Airway epithelial cell (primary cell): ENCODE results near the gene MTFR1L. TPM values are rescaled to one million over a fixed set of nuclear protein-coding genes. Genes with fewer than 3 reads are reported as not detected.

ENCODE experiments used
- total RNA-seq: library from RNA; depleted of rRNA; stranded (reverse); fragments of >200 nt; gene quantifications from 2 replicates; pipeline ENCODE4 v1.2.3, GENCODE V29; 2015

The MTFR1L gene
- 29.8 and 31.7 TPM in 2 replicates for total RNA-seq

DNA sequence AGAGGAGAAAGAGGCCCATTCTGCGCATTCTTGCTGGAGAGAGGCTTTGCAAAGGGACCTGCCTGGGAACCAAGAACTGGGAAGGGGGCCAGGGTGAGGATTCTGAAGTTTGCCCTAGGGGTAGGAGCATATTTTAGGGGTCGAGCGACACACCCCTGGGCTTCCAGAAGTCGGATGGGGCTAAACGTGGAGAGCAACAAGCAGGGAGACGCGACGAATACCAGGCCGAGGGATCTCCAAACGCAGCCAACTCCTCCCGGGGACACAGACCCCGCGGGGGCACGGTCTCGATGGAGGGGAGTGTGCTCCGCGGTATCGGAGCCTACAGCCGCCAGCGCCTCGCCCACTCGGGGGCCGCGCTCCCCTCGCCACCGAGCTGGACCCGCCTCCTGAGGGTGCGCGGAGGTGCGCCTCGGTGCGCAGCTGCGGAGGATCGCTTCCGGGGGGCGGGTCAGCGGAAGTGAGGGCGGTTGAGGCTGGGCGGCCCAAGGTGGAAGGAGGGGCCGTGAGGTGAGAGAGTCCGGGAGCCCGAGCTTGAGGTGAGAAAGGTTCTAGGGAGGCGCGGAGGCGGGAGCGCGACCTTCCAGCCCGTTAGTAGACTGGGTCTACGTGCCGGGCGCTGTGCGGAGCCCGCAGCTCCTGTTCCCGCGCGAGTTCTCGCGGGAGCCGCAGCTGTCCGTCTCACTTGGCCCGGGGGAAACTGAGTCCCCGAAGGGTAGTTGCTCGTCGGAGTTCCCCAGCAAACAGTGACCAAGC is at the start of gene MTFR1L:
MTFR1L (plus strand) TSS at position 464 of the 756 bp plus-strand sequence. CDS start 3,151 bp downstream, outside the sequence.

GRCh38 chr1:25799935-25800702 is 19.6 kb upstream of the MTFR1L start, which contains the start of gene SELENON:
TSS of gene SELENON (plus strand) at chr1:25800193. CDS start at chr1:25800231, 38 bp downstream.

DNA sequence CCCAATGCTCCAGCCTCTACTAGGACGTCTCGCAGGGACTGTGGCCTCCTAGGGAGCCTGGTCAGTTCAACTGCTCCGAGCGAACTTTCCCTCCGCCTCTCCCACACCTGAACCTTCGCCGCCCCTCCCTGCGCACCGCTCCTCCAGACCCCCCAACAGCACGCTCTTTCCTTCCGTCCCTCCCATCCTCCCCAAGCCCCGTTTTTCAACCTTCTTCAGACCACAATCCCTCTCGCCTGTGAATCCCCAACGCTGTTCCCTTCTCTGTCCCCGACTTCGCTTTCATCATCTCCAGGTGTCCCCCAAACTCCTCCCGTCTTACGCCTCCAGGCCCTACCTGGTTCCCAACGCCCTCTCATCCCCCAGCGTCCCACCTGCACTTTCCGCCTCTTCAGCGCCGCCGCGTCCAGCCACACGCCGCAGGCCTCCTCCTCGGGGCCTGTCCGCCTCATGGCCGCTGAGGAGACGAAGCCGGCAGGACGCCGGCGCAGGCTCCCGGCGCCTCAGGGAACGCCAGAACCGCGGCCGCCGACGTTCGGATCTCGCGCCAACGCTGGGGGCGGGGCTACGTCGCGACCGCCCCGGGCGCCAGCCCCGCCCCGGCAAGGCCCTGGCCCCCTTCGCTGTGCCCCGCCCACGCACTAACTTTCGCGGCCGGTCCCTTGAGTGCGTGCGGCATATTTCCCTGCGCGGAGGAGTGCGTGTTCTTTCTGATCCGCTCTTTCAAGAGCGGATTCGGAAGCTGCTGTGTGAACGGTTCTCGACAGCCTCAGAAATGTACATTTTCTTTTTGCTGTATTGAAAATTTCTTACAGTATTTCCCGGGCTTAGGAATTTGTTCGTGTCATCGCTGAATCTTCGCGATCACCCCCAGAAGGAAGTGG is 39.4 kb downstream of the MTFR1L start, which contains the start of gene AUNIP:
AUNIP (minus strand) TSS at position 552 of the 884 bp plus-strand sequence; CDS start at position 452, 100 bp downstream.

GRCh38 chr1:25875154-25875855 is 55.6 kb downstream of the MTFR1L start, which contains the start of gene PAQR7:
TSS of gene PAQR7 (minus strand) at chr1:25875708. CDS start at chr1:25863839, 11,869 bp downstream.

Other genes with a start within 250 kb of the MTFR1L start
- 0.65 and 1.1 TPM in 2 replicates for gene MAN1C1, start 203.2 kb upstream of the MTFR1L start, total RNA-seq
- gene SELENON, start 19.8 kb upstream of the MTFR1L start, total RNA-seq = 24.0 and 40.3 TPM in 2 replicates
- gene AUNIP, start 39.5 kb downstream of the MTFR1L start, total RNA-seq = 6.5 and 9.7 TPM in 2 replicates
- gene PAQR7, start 55.8 kb downstream of the MTFR1L start, total RNA-seq = 29.9 and 37.0 TPM in 2 replicates
- 150 and 162 TPM in 2 replicates for gene STMN1, start 86.5 kb downstream of the MTFR1L start, total RNA-seq
- gene PAFAH2, start 178.1 kb downstream of the MTFR1L start, total RNA-seq = 12.0 and 12.6 TPM in 2 replicates
- not detected in 2 replicates for gene EXTL1, start 201.8 kb downstream of the MTFR1L start, total RNA-seq
- gene SLC30A2, start 226.2 kb downstream of the MTFR1L start, total RNA-seq = not detected in 2 replicates
- gene TRIM63, start 247.7 kb downstream of the MTFR1L start, total RNA-seq = not detected in 2 replicates